H1 (cell line): ENCODE results near the gene CDADC1. TPM values are rescaled to one million over a fixed set of nuclear protein-coding genes. Genes with fewer than 3 reads are reported as not detected.
A peak's percentile ranks its signal among the peaks of the same experiment; 100 is the strongest.

Experiments used
- BRCA1 ChIP-seq: IDR thresholded peaks from 2 replicates; pipeline ENCODE4 v1.6.1; 2012; ENCODE audit warnings: low read depth, low read length, improper control_type of control experiment
- CBX5 ChIP-seq: fragments of 300-800, 300-1000 bp; sonication (generic); IDR thresholded peaks from 2 replicates; pipeline ENCODE4 v1.7.1; 2016; ENCODE audit warnings: antibody characterized with exemption, low read length, low read depth
- CBX8 ChIP-seq: fragments of 300-800, 300-1000 bp; sonication (generic); IDR thresholded peaks from 2 replicates; pipeline ENCODE4 v1.7.1; 2016; ENCODE audit warnings: low read depth, low read length, borderline replicate concordance
- CHD2 ChIP-seq: IDR thresholded peaks from 2 replicates; pipeline ENCODE4 v1.6.1; 2012; ENCODE audit warnings: low read length, improper control_type of control experiment
- CREB1 ChIP-seq: IDR thresholded peaks from 2 replicates; pipeline ENCODE4 v1.6.1; 2012; ENCODE audit warnings: inconsistent platforms
- CTBP2 ChIP-seq: IDR thresholded peaks from 2 replicates; pipeline ENCODE4 v1.7.0; 2011; ENCODE audit warnings: borderline replicate concordance, mild to moderate bottlenecking, moderate library complexity, mixed read lengths, low read length; ENCODE audit not compliant: insufficient read depth, insufficient read length
- EZH2 ChIP-seq: fragments of 200-600 bp; sonication (generic); IDR thresholded peaks from 2 replicates; pipeline ENCODE4 v1.7.1; 2012; ENCODE audit warnings: low read depth, mild to moderate bottlenecking, moderate library complexity, low read length, inconsistent platforms; ENCODE audit not compliant: severe bottlenecking
- MAFK ChIP-seq: IDR thresholded peaks from 2 replicates; pipeline ENCODE4 v1.6.1; 2012; ENCODE audit warnings: low read depth, mild to moderate bottlenecking, improper control_type of control experiment, low read length
- PHF8 ChIP-seq: fragments of 200-600 bp; sonication (generic); conservative IDR thresholded peaks from 2 replicates; pipeline ENCODE4 v1.7.1; 2012; ENCODE audit warnings: low read depth, mild to moderate bottlenecking, inconsistent platforms, low read length, moderate library complexity
- RAD21 ChIP-seq, 2 experiments: IDR thresholded peaks in 1 of 2; conservative IDR thresholded peaks in 1 of 2; 2 replicates each; pipeline ENCODE4 v1.6.1; 2011; ENCODE audit warnings: low read depth in 2 of 2, low read length in 2 of 2, improper control_type of control experiment in 1 of 2, inconsistent platforms in 1 of 2, mild to moderate bottlenecking in 1 of 2, moderate library complexity in 1 of 2
- RNF2 ChIP-seq: fragments of 200-900, 300-1000 bp; sonication (generic); IDR thresholded peaks from 2 replicates; pipeline ENCODE4 v1.7.1; 2016; ENCODE audit warnings: borderline replicate concordance, low read depth, mild to moderate bottlenecking, antibody characterized with exemption, low read length; ENCODE audit not compliant: poor library complexity, severe bottlenecking; ENCODE audit errors: missing control alignments
- SAP30 ChIP-seq: fragments of 300-600 bp; sonication (generic); IDR thresholded peaks from 2 replicates; pipeline ENCODE4 v1.7.1; 2012; ENCODE audit warnings: low read length, moderate library complexity, mild to moderate bottlenecking, inconsistent platforms; ENCODE audit not compliant: insufficient read depth, insufficient replicate concordance
- SIN3A ChIP-seq, 2 experiments: IDR thresholded peaks in 1 of 2; conservative IDR thresholded peaks in 1 of 2; 2 replicates each; pipeline ENCODE4 v1.6.1; 2011 to 2012; ENCODE audit warnings: low read length in 2 of 2, improper control_type of control experiment in 1 of 2, low read depth in 1 of 2, mild to moderate bottlenecking in 1 of 2
- SP1 ChIP-seq: IDR thresholded peaks from 2 replicates; pipeline ENCODE4 v1.6.1; 2011; ENCODE audit warnings: low read depth, low read length
- SP2 ChIP-seq: IDR thresholded peaks from 2 replicates; pipeline ENCODE4 v1.6.1; 2012; ENCODE audit warnings: mild to moderate bottlenecking, low read length, inconsistent platforms
- SP4 ChIP-seq: IDR thresholded peaks from 2 replicates; pipeline ENCODE4 v1.6.1; 2012; ENCODE audit warnings: low read length, inconsistent platforms
- TAF1 ChIP-seq: IDR thresholded peaks from 2 replicates; pipeline ENCODE4 v1.6.1; 2011; ENCODE audit warnings: mild to moderate bottlenecking, low read depth, low read length
- TAF7 ChIP-seq: optimal IDR thresholded peaks from 2 replicates; pipeline ENCODE3; 2011; ENCODE audit warnings: low read depth, mild to moderate bottlenecking, inconsistent platforms, low read length, moderate library complexity, borderline replicate concordance
- YY1 ChIP-seq: IDR thresholded peaks from 2 replicates; pipeline ENCODE4 v1.6.1; 2011; ENCODE audit warnings: low read depth, mild to moderate bottlenecking, low read length
- ZNF274 ChIP-seq: IDR thresholded peaks from 2 replicates; pipeline ENCODE4 v1.7.0; 2012; ENCODE audit warnings: low read length, borderline replicate concordance; ENCODE audit errors: extremely low read depth
- polyA plus RNA-seq, 7 experiments: library from polyadenylated mRNA; depleted of rRNA in 3 of 7; stranded (reverse) in 5 of 7; unstranded in 2 of 7; fragments of >200 nt in 5 of 7; fragments of 200-250 nt in 2 of 7; gene quantifications; 1 replicate in 5 of 7; 2 replicates in 1 of 7; 4 replicates in 1 of 7; pipeline versions ENCODE4 v1.2.1 to v1.2.3, GENCODE V29; 2011 to 2013; ENCODE audit warnings: missing spikeins in 2 of 7, mixed read lengths in 2 of 7
- total RNA-seq: library from RNA; stranded (reverse); fragmentation: NEBNext Ultra II Directional; extraction: Animal tissue kit (Norgen Biotek cat#: 25700); gene quantifications from 2 replicates; pipeline ENCODE4 v1.2.1, GENCODE V29; 2021

CDADC1 gene
- total and polyA plus RNA-seq, 2 of the 8 experiments (the other 6 are each of a cell fraction or from before 2014, with no cell fraction given), result 0.98 to 2.7 TPM

GRCh38 chr13:49247643-49248621 lies at the start of gene CDADC1 (continued):
- TF ChIP-seq RAD21 (IDR thresholded peaks at IDR 0.05 in 1 of 2, conservative IDR thresholded peaks at IDR 0.05 in 1 of 2; ENCODE audit: low read depth in 2 of 2, low read length in 2 of 2) (no peak), EZH2 (no peak), SP2 (no peak), SP1 (peak; percentile 82; the same call in 1 of the 2 replicates), TAF1 (no peak; the same call in none of the 2 replicates), CTBP2 (no peak), YY1 (no peak), BRCA1 (no peak), TAF7 (no peak), SIN3A (conservative IDR thresholded peaks at IDR 0.05 in 1 of 2, IDR thresholded peaks at IDR 0.05 in 1 of 2; ENCODE audit: low read depth in 1 of 2, low read length in 2 of 2) (peak; percentile 84 to 98; a peak in 2 of 4 replicates), RNF2 (no peak), MAFK (no peak), CBX8 (no peak), PHF8 (peak; percentile 76), SP4 (no peak), ZNF274 (no peak), SAP30 (peak; percentile 96), CREB1 (peak; percentile 99), CHD2 (peak; percentile 36; the same call in 1 of the 2 replicates), CBX5 (no peak)
